Measurements from ENCODE around the gene SETD7. TPM values are rescaled to one million over a fixed set of nuclear protein-coding genes. Genes with fewer than 3 reads are reported as not detected.

Gene SETD7
- total RNA-seq, 1 donor from 2014 or later: 44.9 TPM

DNA sequence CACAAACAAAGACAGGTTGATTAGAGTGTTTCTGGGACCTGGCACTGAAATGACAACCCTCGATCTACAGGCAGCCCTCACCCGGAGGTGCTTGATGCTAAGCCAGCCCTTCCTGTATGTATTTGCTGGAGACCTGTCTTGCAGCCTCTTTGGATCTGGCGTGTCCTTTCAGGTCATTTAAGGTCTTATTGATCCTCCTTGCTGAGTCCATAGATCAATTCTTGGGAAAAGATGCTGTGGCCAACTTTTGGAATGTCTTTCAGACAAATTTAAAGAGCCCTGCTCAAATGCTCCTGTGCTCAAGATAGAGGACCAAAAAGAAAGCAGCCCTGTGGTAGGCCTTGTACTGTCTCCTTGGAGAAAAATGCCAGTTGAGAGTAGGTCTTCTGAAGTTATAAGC is 6.8 kb upstream of the SETD7 start:
- intact Hi-C loops (cut with DNase I): no loop called here
- Histone ChIP-seq H3K27ac (no peak overlapping the region), H3K27me3 (no peaks in the 10 kb centered on the region), H3K36me3 (no peaks in the 10 kb centered on the region), H3K9me3 (no peaks in the 10 kb centered on the region), H3K4me3 (no peak overlapping the region), H3K4me1 (peaks cover 12% of the 10 kb centered on the region)
- DNase-seq: no peak
- ATAC-seq: no peak
- TF ChIP-seq, protein P1, sequence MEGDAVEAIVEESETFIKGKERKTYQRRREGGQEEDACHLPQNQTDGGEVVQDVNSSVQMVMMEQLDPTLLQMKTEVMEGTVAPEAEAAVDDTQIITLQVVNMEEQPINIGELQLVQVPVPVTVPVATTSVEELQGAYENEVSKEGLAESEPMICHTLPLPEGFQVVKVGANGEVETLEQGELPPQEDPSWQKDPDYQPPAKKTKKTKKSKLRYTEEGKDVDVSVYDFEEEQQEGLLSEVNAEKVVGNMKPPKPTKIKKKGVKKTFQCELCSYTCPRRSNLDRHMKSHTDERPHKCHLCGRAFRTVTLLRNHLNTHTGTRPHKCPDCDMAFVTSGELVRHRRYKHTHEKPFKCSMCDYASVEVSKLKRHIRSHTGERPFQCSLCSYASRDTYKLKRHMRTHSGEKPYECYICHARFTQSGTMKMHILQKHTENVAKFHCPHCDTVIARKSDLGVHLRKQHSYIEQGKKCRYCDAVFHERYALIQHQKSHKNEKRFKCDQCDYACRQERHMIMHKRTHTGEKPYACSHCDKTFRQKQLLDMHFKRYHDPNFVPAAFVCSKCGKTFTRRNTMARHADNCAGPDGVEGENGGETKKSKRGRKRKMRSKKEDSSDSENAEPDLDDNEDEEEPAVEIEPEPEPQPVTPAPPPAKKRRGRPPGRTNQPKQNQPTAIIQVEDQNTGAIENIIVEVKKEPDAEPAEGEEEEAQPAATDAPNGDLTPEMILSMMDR (IDR thresholded peaks at IDR 0.05): no peak

DNA sequence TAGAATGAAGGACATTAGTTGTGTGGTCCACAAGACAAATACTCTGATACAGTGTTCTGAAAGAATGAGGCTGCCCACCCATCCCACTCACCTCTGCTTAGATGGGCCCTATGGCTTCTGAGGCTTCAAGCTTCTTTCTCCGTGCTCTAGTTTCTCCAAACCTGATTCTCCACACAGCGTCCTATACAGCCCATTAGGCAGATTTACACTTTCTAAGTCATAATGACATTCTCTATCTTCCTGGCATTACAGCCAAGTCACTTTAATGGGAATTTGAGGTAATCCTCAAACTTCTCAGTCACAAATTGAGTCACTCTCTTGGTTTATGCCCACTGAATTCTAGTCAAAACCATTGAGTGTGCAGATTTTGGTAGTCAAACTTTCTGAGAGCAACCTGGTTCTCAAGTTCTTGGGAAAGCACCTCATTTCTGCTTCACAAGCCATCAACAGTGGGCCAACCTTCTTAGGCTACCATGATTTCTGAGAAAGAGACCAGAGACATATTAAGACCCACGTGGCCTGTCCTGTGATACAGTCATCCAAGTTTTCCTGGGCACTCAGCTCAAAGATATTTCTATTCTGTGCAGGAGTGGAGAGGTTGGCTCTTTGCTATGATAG is 6.2 kb upstream of the SETD7 start:
- intact Hi-C loops (cut with DNase I): no loop called here

DNA sequence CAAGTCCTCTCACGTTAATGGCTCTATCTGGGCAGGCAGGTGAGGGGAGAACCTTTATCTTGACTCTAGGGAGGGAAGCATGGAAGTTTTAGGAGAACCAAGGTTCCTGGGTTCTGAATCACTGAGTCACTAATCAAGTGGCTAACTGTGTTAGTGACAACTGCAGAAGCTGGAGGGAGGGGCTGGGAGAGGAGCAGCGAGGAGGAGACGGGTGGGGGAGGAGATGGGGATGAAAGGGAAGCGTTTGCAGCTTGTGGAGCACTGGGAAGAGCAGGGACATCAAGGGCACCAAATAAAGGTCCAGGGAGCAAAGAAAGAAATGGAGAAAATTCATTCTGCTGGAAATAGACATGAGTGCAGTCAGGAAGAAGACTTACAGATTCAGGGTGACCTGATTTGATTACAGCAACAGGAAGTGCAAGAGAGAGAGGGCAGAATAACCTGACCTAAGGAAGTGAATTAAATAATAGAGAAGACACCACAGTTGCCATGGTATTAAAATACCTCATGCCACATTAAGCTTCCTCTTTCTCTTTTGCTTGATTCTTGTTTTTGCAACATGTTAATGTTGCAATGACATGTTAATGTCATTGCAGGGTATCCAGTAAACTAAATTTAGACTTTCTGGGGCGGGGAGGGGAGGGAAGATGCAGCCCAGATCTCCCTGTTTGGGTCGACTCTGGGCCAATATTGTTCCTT is 4.5 kb upstream of the SETD7 start:
- peak; percentile 36 for ATAC-seq
- no peaks in the 10 kb centered on the region for H3K9me3 ChIP-seq
- intact Hi-C loops (cut with DNase I): no loop called here
- no peak for DNase-seq
- peak overlapping the region; percentile 69 for H3K27ac ChIP-seq
- no peak overlapping the region for H3K4me3 ChIP-seq
- peaks cover 18% of the 10 kb centered on the region for H3K4me1 ChIP-seq
- no peaks in the 10 kb centered on the region for H3K27me3 ChIP-seq
- TF ChIP-seq, protein P1 (IDR thresholded peaks at IDR 0.05): no peak
- no peaks in the 10 kb centered on the region for H3K36me3 ChIP-seq

More for the DNA sequence above, 6.2 kb upstream of the SETD7 start:
- H3K27me3 ChIP-seq: no peaks in the 10 kb centered on the region
- no peak for ATAC-seq
- no peaks in the 10 kb centered on the region for H3K36me3 ChIP-seq
- H3K9me3 ChIP-seq: no peaks in the 10 kb centered on the region
- TF ChIP-seq, protein P1 (IDR thresholded peaks at IDR 0.05): no peak
- peaks cover 16% of the 10 kb centered on the region for H3K4me1 ChIP-seq
- DNase-seq: no peak
- no peak overlapping the region for H3K27ac ChIP-seq
- H3K4me3 ChIP-seq: no peak overlapping the region

DNA sequence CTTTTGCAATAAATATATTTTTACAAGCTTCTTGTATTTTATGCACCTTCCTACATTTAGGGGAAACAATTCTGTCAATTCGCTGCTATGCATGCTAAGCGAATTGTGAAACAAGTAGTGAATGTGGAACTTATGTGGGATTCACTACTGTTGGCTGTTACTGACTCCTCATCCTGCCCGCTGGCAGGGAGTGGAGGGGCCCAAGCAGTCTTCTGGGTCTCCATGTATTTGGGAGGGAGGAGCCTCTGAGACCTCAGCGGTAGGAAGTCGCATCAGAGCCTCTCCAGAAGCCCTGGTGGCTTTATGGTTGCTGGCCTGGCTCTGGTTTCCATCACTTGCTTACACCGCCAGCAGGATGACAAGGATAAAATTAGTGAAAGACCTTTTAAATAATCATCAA is 3.7 kb upstream of the SETD7 start:
- Histone ChIP-seq H3K4me3 (no peak overlapping the region), H3K36me3 (no peaks in the 10 kb centered on the region), H3K9me3 (no peaks in the 10 kb centered on the region), H3K4me1 (peaks cover 18% of the 10 kb centered on the region), H3K27ac (no peak overlapping the region), H3K27me3 (no peaks in the 10 kb centered on the region)
- intact Hi-C loops (cut with DNase I): no loop called here
- no peak for ATAC-seq
- no peak for DNase-seq
- TF ChIP-seq, protein P1 (IDR thresholded peaks at IDR 0.05): no peak

DNA sequence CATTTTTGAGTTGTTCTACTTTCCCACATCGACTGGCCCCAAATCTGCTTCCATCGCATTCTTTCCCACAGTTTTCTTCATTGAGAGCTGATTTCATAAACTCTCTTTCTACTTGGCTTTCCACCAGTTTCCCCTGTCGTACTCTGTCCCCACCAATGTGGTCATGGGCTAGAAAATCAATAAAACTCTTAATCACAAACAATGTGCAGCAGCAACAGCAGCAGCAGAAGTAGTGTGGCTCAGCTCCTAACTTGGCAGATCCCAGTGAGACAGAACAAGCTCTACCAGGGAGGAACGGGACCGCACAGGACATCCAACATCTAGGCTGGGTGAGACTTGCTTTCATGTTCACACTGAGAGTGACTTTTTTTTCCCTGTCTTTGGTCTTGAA is 3.1 kb upstream of the SETD7 start:
- TF ChIP-seq, protein P1 (IDR thresholded peaks at IDR 0.05): no peak
- Histone ChIP-seq H3K27me3 (no peaks in the 10 kb centered on the region), H3K4me3 (no peak overlapping the region), H3K4me1 (peaks cover 23% of the 10 kb centered on the region), H3K9me3 (no peaks in the 10 kb centered on the region), H3K36me3 (no peaks in the 10 kb centered on the region), H3K27ac (no peak overlapping the region)
- ATAC-seq: no peak
- intact Hi-C loops (cut with DNase I): no loop called here
- DNase-seq: no peak
